Smooth muscle cell (in vitro differentiated cells): Measurements from ENCODE around the gene PTPN23. TPM values are rescaled to one million over a fixed set of nuclear protein-coding genes. Genes with fewer than 3 reads are reported as not detected.

Experiments used
- DNase-seq: peaks from one replicate; lab custom pipeline; 2025; ENCODE audit not compliant: unreplicated experiment; lab: John Stamatoyannopoulos, UW
- H2AFZ ChIP-seq: fragments of 200-600 bp; sonication (generic); 2 replicates; pipeline ENCODE4 v1.6.0; 2016; ENCODE audit warnings: antibody characterized with exemption, low read depth, mild to moderate bottlenecking
- H3F3A ChIP-seq: fragments of 200-600 bp; sonication (generic); 2 replicates; pipeline ENCODE4 v1.6.0; 2017; ENCODE audit warnings: antibody characterized with exemption, low read depth
- H3K27ac ChIP-seq: fragments of 200-600 bp; sonication (generic); 2 replicates; pipeline ENCODE4 v1.5.1; 2016; ENCODE audit warnings: low read depth, mild to moderate bottlenecking
- H3K27me3 ChIP-seq: fragments of 200-600 bp; sonication (generic); 2 replicates; pipeline ENCODE4 v1.6.1; 2016; ENCODE audit warnings: low read depth, mild to moderate bottlenecking
- H3K36me3 ChIP-seq: fragments of 200-600 bp; sonication (generic); 2 replicates; pipeline ENCODE4 v1.5.1; 2016; ENCODE audit warnings: low read depth
- H3K4me1 ChIP-seq: fragments of 200-600 bp; sonication (generic); 2 replicates; pipeline ENCODE4 v1.5.1; 2016; ENCODE audit warnings: low read depth
- H3K4me2 ChIP-seq: fragments of 200-600 bp; sonication (generic); 2 replicates; pipeline ENCODE4 v1.6.0; 2016; ENCODE audit warnings: mild to moderate bottlenecking
- H3K4me3 ChIP-seq: fragments of 200-600 bp; sonication (generic); 2 replicates; pipeline ENCODE4 v1.5.1; 2016; ENCODE audit warnings: mild to moderate bottlenecking
- H3K79me2 ChIP-seq: fragments of 200-600 bp; sonication (generic); 2 replicates; pipeline ENCODE4 v1.6.0; 2016; ENCODE audit warnings: low read depth, mild to moderate bottlenecking
- H3K9ac ChIP-seq: fragments of 200-600 bp; sonication (generic); 2 replicates; pipeline ENCODE4 v1.6.0; 2016; ENCODE audit warnings: low read depth
- H3K9me3 ChIP-seq: fragments of 200-600 bp; sonication (generic); replicated peaks from 2 replicates; pipeline ENCODE4 v1.5.1; 2016; ENCODE audit warnings: low read depth
- H4K20me1 ChIP-seq: fragments of 200-600 bp; sonication (generic); 2 replicates; pipeline ENCODE4 v1.6.0; 2016; ENCODE audit warnings: low read depth
- WGBS: methylation state at CpG from one replicate; pipeline ENCODE4 v1.1.7; 2016; ENCODE audit warnings: low lambda C conversion rate; 5-methylcytosine and 5-hydroxymethylcytosine counted together
- polyA plus RNA-seq: library from polyadenylated mRNA; unstranded; fragments of >200 nt; fragmentation: Nextera tagmentation; extraction: Ambion mirVana; gene quantifications from 2 replicates; pipeline ENCODE4 v1.2.1, GENCODE V29; 2016
- total RNA-seq: library from RNA; depleted of rRNA; stranded (reverse); fragments of >200 nt; gene quantifications from 2 replicates; pipeline ENCODE4 v1.2.3, GENCODE V29; 2014
- TF ChIP-seq, protein P1 (sequence below): fragments of 200-600 bp; sonication (generic); IDR thresholded peaks from 2 replicates; pipeline ENCODE4 v1.5.1; 2017; ENCODE audit warnings: borderline replicate concordance, mild to moderate bottlenecking, antibody characterized with exemption; ENCODE audit not compliant: insufficient read depth, poor library complexity, severe bottlenecking

PTPN23 gene
- total and polyA plus RNA-seq, 2 experiments from 2014 or later: 7.2 to 17.1 TPM

DNA sequence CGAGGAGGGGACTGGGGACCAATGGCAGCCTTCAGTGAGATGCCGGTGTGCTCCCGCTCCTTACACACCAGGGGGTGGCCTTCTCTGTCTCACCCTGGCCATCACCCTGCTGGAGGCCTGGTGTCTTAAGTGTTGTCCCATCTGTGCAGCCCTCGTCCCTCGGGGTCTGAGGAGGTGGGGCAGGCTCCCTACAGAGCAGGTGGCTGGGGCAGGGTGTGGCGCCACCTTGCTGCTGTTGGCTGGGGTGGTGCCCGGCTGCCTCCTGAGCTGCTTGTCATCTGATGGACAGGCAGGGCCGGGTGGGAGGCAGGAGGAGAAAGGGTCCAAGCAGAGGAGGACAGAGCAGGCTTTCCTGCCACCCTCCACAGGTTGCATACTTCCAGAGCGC lies 25.9 kb downstream of the PTPN23 start:
- 95% methylated on average over 9 of the region's 9 CpGs for WGBS
- Histone ChIP-seq H3K4me3 (no peak overlapping the region), H3K4me1 (no peaks in the 10 kb centered on the region), H3K27me3 (no peaks in the 10 kb centered on the region), H3K79me2 (peaks cover 12% of the 10 kb centered on the region), H4K20me1 (peaks cover 44% of the 10 kb centered on the region), H3F3A (no peaks in the 10 kb centered on the region), H3K4me2 (no peak overlapping the region), H3K36me3 (no peaks in the 10 kb centered on the region), H3K27ac (no peak overlapping the region), H3K9ac (no peak overlapping the region), H2AFZ (no peak overlapping the region), H3K9me3 (no peaks in the 10 kb centered on the region)
- DNase-seq: no peak
- TF ChIP-seq, protein P1, sequence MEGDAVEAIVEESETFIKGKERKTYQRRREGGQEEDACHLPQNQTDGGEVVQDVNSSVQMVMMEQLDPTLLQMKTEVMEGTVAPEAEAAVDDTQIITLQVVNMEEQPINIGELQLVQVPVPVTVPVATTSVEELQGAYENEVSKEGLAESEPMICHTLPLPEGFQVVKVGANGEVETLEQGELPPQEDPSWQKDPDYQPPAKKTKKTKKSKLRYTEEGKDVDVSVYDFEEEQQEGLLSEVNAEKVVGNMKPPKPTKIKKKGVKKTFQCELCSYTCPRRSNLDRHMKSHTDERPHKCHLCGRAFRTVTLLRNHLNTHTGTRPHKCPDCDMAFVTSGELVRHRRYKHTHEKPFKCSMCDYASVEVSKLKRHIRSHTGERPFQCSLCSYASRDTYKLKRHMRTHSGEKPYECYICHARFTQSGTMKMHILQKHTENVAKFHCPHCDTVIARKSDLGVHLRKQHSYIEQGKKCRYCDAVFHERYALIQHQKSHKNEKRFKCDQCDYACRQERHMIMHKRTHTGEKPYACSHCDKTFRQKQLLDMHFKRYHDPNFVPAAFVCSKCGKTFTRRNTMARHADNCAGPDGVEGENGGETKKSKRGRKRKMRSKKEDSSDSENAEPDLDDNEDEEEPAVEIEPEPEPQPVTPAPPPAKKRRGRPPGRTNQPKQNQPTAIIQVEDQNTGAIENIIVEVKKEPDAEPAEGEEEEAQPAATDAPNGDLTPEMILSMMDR: no peak

DNA sequence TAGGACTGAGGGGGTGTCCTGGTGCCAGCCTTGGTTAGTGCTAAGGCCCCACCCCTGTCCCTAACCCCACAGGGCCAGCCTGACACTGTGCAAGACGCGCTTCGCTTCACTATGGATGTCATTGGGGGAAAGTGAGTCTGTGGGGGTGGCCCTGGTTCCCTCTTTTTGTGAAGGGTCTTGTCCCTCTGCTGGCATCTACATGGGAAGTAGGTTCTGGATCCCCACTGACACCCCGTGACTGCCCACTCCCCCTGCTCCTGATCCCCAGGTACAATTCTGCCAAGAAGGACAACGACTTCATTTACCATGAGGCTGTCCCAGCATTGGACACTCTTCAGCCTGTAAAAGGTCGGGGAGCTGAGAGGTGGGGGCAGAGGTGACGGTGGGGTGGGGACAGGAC lies 26.4 kb downstream of the PTPN23 start:
- Histone ChIP-seq H3K79me2 (peaks cover 7% of the 10 kb centered on the region), H4K20me1 (peaks cover 39% of the 10 kb centered on the region), H3K4me1 (no peaks in the 10 kb centered on the region), H3K4me3 (no peak overlapping the region), H3K9ac (no peak overlapping the region), H2AFZ (no peak overlapping the region), H3F3A (no peaks in the 10 kb centered on the region), H3K9me3 (no peaks in the 10 kb centered on the region), H3K36me3 (no peaks in the 10 kb centered on the region), H3K4me2 (no peak overlapping the region), H3K27ac (no peak overlapping the region), H3K27me3 (no peaks in the 10 kb centered on the region)
- WGBS: 97% methylated on average over 6 of the region's 7 CpGs
- TF ChIP-seq, protein P1: no peak
- no peak for DNase-seq

DNA sequence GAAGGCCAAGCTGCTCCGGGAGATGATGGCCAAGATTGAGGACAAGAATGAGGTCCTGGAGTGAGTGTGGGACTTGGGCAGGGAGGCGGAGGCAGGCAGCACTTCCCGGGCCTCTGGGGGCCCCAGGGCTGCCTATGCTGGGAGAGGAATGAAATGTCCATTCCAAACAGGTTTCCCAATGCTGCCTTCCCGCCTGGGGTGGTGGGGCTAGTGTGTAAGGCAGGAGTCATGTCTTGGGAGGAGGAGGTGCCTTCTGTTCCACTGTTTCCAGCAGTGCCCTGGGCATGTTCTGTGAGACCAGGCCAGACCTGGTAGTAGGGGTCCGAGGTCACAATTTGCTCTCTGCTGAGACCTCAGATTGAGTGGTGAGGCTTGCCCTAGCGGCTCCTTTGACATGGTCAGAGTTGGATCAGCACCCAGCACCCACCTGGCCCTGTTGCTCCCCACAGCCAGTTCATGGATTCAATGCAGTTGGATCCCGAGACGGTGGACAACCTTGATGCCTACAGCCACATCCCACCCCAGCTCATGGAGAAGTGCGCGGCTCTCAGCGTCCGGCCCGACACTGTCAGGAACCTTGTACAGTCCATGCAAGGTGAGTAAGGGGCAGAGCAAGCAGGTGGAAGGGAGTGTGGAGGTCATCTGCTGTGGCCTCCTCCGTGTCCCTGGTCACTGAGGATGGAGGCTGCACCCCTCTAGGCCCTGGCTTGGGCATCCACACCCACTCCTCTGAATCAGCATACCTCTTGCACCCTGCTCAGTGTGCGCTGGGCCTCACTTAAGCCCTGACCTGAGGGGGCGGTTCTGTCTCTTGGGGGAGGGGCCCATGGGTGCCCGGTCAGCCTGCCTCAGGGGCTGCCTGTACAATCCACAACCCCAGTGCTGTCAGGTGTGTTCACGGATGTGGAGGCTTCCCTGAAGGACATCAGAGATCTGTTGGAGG lies 27.3 kb downstream of the PTPN23 start:
- no peaks in the 10 kb centered on the region for H3K27me3 ChIP-seq
- H3F3A ChIP-seq: no peaks in the 10 kb centered on the region
- TF ChIP-seq, protein P1: no peak
- peaks cover 4% of the 10 kb centered on the region for H3K79me2 ChIP-seq
- no peaks in the 10 kb centered on the region for H3K36me3 ChIP-seq
- no peaks in the 10 kb centered on the region for H3K9me3 ChIP-seq
- peaks cover 29% of the 10 kb centered on the region for H4K20me1 ChIP-seq
- no peaks in the 10 kb centered on the region for H3K4me1 ChIP-seq
- no peak overlapping the region for H3K4me2 ChIP-seq
- 97% methylated on average over 18 of the region's 18 CpGs for WGBS
- no peak overlapping the region for H2AFZ ChIP-seq
- no peak for DNase-seq
- H3K4me3 ChIP-seq: no peak overlapping the region
- H3K27ac ChIP-seq: no peak overlapping the region
- no peak overlapping the region for H3K9ac ChIP-seq

DNA sequence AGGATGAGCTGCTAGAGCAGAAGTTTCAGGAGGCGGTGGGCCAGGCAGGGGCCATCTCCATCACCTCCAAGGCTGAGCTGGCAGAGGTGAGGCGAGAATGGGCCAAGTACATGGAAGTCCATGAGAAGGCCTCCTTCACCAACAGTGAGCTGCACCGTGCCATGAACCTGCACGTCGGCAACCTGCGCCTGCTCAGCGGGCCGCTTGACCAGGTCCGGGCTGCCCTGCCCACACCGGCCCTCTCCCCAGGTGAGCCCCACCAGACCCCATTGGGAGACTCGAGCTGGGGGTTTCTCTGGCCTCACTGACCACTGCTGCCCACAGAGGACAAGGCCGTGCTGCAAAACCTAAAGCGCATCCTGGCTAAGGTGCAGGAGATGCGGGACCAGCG lies 28.0 kb downstream of the PTPN23 start:
- H3K27me3 ChIP-seq: no peaks in the 10 kb centered on the region
- H3K4me2 ChIP-seq: no peak overlapping the region
- no peak overlapping the region for H3K9ac ChIP-seq
- DNase-seq: no peak
- H3K4me1 ChIP-seq: no peaks in the 10 kb centered on the region
- TF ChIP-seq, protein P1: no peak
- no peaks in the 10 kb centered on the region for H3K9me3 ChIP-seq
- H3K4me3 ChIP-seq: no peak overlapping the region
- no peak overlapping the region for H3K27ac ChIP-seq
- H3K36me3 ChIP-seq: no peaks in the 10 kb centered on the region
- peaks cover 4% of the 10 kb centered on the region for H3K79me2 ChIP-seq
- peaks cover 23% of the 10 kb centered on the region for H4K20me1 ChIP-seq
- WGBS: 96% methylated on average over 15 of the region's 15 CpGs
- H3F3A ChIP-seq: no peaks in the 10 kb centered on the region
- H2AFZ ChIP-seq: no peak overlapping the region
